Midbrain (tissue), 1 donor: ENCODE results near the gene JAML.

ENCODE experiments used
- DNase-seq: peaks from one replicate; lab custom pipeline; 2025; lab: John Stamatoyannopoulos, UW

Gene JAML

DNA sequence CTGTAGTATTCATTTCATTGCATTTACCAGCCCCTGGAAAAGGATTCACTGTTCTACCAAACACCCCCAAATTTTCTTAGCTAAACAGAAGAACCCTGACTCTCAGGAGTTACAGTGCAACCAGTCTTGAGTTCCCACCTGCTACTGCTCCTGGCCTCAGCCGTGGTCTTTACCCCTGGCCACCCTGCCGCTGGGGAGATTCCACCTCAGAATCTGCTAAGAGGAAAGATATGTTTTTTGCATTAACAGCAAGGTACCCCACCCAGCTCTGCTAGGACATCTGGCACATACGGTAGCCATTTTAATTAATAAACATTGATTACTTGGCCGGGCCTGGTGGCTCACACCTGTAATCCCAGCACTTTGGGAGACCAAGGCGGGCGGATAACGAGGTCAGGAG, 9.0 kb downstream of the JAML start:
- DNase-seq: no peak

DNA sequence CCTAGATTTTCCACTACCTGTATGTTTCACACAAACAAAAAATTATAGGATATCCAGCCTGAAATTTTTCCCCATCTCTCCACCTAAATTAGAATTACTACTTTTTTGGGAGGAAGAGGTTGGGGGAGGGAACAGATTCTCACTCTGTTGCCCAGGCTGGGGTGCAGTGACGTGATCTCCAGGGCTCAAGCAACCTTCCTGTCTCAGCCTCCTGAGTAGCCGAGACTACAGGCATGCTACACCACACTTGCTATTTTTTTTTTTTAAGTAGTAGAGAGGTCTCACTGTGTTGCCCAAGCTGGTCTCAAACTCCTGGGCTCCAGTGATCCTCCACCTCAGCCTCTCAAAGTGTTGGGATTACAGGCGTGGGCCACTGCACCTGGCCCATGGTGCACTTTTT, 9.5 kb downstream of the JAML start:
- no peak for DNase-seq

DNA sequence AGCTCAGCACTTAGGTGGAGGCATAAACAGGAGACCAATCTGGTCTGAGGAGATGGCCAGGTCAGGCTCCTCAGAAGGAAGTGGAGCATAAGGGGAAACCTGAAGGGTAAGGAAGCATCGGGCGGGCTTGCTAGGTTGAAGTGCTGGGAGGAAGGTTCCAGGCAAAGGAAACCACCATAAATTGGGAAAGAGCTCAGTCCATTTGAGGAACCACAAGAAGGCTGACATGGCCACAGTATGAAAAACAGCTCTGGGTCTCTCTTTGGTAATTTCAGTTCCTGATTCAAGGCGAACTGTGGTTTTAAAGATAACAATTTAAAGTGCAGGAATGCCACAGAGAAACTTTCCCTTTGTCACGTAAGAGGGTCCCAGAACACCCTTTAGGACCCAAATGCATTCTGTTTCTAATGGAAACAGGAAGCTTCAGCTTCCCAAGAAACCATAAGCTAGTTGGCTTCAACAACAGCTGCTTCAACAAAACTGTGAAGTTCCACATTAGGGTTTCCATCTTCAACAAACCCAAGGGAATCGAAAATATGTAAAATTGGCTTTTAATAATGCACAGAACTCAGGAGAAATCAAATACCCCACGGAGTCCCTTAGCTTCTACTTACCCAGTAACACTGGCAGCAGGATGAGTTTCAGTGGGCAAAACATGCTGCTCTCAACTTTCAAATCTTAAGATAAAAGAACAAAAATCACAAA, 10.4 kb downstream of the JAML start:
- peak; percentile 22 for DNase-seq

DNA sequence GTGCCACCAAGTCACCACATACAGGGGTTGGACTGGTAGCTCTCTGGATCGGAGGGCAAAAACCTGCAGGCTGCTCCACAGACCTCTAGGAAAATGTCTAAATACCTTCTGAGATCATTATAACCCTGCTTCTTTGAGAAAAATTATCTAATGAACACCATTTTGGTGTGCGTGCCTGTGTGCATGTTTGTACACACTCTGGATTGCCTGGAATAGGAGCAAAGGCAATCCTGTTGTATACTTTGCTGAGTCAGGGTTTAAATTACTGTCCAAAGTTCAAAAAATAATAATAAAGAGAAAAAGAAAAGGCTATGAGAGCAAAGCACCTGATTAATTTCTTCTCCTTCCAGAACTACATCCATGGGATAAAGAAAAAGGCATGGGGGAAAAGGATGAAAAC, 11.0 kb downstream of the JAML start:
- DNase-seq: no peak

DNA sequence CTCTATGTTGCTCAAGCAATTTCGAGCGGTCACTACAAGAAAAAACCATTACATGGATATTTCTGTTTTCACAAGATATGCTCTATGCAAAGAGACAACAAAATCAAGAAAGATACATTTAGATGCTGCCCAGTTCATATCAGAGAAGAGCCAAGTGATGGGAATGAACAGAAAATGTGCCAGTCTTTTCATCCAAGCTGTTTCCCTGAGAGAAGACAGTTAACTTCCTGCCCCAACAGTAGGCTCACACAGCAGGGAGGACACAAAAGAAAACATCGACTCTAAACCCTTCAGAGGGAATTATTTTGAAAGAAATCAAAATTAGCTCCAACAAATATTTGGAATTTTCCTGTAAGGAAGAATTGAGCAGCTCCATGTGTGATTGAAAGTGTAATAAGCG, 11.6 kb downstream of the JAML start:
- DNase-seq: no peak

DNA sequence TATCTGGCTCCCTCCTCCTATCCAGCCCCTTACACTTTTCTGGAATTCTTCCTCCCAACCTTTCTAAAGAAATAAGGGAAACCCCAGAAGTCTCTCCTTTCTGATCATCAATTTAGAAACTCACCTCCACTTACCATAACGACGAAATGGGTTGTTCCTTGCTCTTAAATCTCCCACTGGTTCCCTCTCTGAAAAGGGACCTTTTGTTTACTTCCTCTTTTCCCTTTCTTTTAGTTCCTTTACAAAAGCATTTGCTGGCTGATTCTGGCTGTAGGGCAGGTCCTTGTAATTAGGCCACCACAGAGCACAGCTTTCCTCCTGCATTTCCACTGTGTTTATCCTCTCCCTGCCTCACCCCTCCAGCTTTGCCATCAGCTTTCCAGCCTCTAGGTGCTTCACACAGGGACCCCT, 12.0 kb downstream of the JAML start:
- no peak for DNase-seq

DNA sequence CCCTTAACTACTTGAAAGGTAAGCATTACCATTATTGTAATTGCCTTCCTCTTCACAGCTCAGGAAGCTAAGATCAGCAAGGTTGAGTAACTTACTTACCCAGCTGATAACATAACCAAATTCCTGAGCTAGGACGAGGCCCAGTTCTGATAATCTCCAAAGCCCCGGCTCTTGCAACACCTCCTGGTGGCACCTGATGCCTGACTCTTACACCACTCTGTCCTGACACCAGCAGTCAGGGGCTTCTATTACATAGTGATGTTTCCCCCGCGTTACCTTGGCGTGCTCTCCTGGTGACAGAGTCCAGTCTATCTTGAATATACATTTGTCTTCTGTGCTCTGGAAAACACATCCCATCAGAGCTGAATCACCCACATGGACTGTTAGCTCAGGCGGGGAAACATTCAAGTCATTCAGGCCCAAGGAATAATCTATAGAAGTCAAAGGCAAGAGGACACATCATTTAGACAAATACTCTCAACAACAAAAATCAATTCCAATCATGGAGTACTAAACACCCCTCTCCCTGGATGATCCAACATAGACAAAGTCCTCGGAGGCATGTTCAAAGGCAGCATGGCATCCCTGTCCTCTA, 12.6 kb downstream of the JAML start:
- no peak for DNase-seq

DNA sequence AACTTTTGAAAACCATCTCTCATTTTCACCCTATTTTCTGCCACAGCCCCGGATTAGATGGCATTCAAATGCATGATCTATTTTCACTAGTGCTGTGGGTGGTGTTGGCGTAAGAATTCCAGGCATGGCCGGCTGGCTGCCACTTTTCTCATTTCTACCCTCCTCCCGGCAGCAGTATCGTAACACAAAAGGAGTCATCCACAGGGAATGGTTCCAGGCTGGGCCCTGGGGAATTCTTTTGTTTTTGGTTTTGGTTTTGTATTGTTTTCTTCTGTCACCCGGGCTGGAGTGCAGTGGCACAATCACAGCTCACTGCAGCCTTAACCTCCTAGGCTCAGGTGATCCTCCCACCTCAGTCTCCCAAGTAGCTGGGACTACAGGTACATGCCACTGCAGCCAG, 13.8 kb downstream of the JAML start:
- no peak for DNase-seq

DNA sequence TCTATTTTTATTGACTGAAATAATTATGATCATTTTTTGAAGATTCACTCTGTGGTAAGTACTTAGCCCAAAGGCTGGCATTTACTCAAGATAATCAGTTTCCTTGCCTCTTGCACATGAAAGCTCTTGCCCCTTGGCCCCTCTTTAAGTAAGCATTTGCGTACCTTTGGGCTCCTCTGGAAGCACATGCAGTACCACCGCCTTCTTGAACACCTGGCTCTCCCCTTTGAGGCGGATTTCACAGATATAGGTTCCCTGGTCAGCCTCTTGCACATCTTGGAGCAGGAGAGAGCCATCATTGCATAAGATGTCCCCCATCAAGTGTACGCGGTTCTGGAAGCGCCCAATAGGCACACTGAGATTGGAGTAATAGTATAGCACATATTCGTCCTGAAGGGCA, 14.5 kb downstream of the JAML start:
- DNase-seq: no peak

DNA sequence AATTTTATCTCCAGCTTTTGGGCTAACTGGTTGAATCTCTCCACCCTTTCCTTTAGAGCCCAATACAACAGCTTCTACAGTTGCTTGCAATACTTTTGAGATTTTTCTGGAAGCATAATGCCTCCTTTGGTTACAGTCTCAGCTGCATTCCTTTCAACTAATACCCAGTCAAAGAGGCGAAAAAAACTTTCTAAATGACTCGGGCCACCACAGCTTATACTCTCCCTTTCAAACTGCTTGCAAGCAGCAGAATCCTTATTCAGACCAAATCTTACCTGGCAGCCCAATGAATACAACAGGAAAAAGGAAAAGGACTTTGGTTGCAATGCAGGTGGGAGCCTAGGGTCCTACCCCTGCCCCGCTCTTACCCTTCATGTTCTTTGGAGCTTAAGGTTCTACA, 15.8 kb downstream of the JAML start:
- DNase-seq: no peak

DNA sequence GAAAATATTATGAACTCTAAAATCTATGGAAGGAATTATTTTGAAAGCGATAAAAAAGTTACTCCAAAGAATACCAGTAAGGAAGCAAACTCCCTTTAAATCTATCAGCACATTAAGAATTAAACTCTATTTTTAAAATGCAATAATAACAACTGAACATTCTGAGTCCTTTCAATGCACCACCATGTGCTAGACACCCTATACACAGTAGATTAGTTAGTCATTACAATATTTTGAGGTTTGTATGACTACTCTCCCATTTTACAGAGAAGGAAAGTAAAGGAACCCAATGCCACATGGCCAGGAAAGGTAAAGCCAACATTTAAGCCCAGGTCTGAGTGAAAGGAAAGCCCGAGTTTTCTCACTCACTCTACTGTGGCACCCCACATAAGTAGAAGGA, 17.7 kb downstream of the JAML start:
- DNase-seq: no peak

DNA sequence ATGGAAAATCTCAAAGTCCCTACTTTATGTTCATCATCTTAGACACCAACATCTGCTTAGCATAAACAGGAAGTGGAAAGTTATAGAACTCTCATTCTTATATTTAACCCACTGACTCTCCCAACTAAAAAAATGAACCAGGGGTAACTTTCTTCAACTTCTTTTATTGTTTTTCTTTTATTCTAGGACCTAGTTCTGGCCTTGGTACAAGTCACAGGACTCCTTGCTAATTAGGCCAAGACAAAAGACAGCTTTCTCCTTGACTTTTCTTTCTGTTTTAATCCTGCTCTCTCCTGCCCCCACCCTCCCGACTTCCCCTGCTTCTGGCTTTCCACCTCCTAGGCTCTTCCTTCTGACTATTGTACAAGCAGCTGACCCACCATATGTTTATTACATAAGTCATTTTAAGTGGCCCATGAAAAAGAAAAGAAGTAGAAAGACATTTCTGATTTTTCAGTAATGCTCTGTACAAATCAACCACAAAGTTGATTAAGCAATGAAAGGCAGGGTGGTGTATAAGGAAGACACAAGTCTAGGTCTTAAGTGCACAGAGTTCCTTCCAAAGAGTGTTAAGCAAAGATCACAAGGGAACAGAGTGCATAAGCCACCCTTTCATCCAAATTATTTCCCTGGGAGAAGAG, 18.3 kb downstream of the JAML start:
- DNase-seq: no peak

DNA sequence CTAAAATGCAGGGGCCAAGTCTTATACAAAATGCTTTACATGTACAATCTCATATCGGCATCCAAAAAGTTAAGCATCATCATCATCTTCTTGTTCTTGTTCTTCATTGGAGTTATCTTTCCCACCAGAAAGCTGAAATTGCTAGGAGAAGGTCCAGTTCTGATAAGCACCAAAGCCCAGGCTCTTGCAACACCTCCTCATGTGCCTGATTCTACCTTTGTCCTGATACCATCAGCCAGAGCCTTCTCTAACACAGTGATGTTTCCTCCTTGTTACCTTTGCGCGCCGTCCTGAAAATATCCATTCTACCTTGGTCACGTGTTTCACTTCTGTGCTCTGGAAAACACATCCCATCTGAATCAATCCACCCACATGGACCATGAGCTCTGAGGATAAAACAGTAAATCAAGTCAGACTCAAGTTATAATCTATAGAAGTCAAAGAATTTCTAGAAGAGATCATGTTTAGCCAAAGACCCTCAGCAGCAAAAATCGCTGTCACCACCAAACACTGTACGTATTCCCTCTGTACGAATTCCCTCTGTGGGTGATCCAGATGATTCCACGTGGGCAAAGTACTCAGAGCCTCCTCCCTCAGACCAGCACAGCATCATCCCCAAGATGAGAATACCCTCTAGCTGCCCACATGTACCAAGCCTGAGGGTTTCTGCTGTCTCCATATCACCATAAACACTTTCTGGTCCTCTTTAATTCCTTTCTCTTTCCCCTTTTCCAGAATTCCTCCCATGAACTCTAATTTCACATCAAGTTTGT, 19.0 kb downstream of the JAML start:
- DNase-seq: no peak

DNA sequence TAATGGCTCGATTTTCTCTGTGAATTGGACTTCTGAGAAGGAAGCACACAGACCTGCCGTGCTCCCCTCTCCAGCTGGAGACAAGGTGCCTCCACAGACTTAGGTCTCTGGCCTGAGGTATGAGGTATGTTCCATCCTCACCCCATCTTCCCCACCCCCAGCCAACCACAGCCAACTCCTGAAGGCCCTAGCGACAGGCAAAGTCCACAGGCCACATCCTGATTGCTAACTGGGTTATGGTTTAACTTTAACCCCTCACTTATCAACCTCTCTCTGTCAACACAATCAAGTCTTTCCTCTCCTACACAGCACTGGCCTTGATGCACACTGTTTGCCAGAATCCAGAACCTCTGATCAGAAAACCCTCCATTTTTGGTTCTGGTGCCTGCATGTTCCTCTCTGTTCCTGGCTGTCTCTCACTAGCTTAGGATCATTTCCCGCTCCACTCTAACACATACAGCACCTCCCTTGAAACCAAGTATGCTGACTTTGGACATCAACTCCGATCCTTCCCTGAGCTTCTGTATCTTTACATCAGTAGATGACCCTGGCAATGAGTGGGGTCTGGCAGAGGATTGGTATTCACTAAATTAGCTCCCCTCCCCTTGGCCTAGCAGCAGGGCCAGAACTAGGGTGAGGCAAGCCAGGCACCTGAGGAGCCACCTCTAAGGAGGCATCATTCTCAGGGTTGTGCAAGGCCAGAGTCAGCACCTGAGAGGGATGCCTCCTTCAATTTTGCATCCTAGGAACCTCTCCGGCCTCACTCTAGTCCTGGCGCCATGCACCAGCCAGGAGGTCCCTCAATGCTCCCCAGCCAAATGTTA, 22.0 kb downstream of the JAML start:
- no peak for DNase-seq

DNA sequence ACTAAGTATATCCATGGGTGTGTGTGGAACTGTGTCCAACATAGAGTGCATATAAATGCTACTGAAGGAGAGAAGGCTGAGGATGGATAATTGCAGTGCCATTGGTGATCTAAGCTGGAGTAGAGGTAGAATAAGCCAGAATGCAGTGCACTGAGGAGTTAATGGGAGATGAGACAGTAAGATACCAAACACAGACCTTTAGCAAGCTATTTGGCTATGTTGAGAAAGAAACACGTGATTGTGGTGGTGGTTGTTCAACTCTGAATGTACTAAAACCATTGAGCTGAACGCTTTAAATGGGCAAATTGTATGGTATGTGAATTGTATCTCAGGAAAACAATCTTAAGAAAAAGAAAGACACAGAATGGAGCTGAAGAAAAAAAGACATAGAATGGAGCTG, 22.8 kb downstream of the JAML start:
- no peak for DNase-seq

DNA sequence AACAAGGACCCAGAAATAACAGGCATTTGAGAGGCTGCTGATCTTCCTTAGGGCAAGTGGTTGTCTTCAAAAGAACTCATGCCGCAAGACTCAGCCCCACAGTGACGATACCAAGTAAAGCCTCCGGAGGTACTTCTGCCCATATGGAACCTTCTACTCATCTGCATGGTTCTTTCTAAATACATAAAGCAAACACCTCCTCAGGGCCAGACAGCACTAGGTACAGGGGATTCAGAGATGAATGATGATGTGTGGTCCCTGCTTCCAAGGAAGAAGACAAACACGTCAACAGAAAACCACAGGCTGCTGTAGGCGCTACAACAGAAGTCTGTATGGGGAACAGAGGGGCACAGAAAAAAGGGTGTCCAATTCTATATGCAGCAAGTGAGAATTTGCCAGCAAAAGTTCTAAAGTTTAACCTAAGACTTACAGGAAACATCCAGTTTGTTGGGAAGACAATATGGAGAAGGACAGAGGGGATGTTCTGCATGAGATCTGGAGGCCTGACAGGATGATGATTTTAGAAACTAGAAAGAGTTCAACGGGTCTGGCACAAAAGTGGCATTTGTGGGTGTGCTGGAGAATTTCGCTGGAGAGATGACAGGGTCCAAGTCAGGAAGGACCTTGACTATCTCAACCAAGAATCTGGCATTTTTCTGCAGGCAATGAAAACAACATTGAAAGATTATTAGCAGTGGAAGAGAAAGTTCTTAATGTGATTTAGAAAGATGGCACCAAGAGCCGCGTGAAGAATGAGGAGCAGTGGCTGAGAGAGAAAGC, 23.7 kb downstream of the JAML start:
- DNase-seq: no peak

DNA sequence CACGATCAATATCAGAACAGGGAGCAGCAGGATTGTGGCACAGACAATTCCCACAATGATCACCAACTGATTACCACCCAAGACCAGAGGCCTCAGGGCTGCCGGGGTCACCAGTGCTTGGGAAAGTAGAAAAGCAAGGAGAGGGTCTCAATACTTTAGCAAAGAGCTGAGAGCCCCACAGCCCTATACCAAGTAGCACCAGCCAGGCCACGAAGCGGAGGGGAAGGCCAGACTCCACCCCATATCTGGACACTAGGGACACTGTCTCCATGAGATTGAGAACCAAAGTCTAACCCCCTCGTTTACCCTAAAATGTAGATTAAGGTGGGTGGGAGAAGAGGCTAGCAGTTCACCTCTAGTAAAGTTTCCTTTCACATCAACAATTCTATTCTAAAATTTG, 24.3 kb downstream of the JAML start:
- no peak for DNase-seq

DNA sequence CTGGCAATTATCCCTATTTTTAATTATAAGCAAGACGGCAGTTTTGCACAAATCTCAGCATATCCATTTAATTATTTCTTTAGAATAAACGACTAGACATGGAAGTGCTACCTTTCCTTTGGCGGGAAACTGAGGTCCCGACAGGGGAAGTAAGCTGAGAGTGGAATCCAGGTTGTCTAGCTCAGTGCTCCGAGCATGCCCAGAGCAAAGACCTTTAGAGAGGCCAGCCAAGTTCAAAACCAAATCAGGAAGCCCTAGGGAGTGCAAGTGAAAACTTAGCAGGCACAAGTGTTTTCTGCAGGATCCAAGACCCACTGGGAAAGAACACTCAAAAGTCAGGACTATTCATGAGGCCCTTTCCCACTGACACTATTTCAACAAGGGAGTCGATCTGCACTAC, 25.7 kb downstream of the JAML start:
- no peak for DNase-seq

DNA sequence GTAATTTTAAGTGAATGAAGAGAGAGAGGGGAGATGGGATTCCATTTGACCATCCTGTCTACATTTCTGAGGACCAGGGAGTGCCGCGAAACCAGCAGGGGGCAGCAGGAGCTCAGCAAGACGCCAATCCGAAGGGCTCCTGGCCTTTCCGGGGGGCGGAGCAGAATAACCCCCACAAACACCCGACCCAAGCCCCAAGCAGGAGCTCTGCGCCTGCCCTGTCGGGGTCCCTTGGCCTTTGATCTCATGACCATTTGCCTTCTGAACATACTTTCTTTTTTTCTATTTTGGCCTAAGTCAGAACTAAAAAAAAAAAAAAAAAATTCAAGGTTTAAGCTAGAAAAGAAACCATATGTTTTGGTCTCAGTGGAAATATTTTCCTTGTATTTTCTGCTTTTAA, 26.4 kb downstream of the JAML start:
- DNase-seq: peak; percentile 66

DNA sequence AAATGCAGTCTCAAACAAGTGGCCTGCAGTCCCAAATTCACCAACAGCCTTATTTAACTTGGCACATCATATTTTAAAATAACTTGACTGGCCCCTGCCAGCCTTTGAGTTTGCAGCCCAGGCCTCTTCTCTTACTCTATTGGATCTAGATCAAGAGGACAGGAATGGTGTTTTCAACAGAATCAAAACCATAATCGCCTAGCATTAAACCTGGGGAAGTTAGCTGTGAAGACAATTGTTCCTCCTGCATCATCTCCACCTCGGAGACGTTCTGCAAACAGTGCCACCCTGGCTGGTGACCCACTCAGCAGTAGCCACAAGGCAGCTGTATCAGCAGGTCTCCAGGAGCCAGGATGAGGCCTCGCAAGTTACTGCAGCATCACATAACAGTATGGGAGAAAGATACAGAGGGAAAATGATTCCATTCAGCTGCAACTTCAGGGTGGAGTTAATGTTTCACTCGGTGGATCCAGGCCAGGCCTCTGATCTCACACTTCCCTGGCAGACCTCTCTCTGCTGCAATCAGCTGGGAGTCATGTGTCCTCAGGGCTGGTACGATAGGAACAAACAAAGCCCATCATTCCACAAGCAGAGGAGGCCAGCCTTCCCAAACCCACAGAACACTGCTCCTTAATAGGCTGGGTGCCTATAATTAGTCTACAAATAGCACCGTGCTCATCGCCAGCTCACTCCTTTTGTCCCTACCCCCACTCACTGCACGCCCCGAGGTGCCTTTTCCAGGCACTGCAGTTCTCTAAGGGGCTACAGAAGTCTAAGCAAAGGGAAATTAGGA, 29.8 kb downstream of the JAML start:
- peak; percentile 63 for DNase-seq
